Ishikawa (cell line): Measurements from ENCODE around the gene NIPA2.

Experiments
- CEBPB ChIP-seq: IDR thresholded peaks from 2 replicates; pipeline ENCODE4 v1.6.1; 2012
- CREB1 ChIP-seq: IDR thresholded peaks from 2 replicates; pipeline ENCODE4 v1.6.1; 2012; ENCODE audit warnings: low read depth
- EGR1 ChIP-seq: IDR thresholded peaks from 2 replicates; pipeline ENCODE4 v1.6.1; 2012
- EP300 ChIP-seq: IDR thresholded peaks from 2 replicates; pipeline ENCODE4 v1.6.1; 2012; ENCODE audit warnings: borderline replicate concordance
- FOXM1 ChIP-seq: IDR thresholded peaks from 2 replicates; pipeline ENCODE4 v1.6.1; 2012; ENCODE audit warnings: low read depth, borderline replicate concordance
- NFIC ChIP-seq: IDR thresholded peaks from 2 replicates; pipeline ENCODE4 v1.6.1; 2012
- RAD21 ChIP-seq: IDR thresholded peaks from 2 replicates; pipeline ENCODE4 v1.6.1; 2012; ENCODE audit warnings: low read depth
- TAF1 ChIP-seq: IDR thresholded peaks from 2 replicates; pipeline ENCODE4 v1.6.1; 2012; ENCODE audit warnings: low read depth, mild to moderate bottlenecking
- TCF12 ChIP-seq: IDR thresholded peaks from 2 replicates; pipeline ENCODE4 v1.6.1; 2012; ENCODE audit warnings: low read depth
- TEAD4 ChIP-seq: IDR thresholded peaks from 2 replicates; pipeline ENCODE4 v1.6.1; 2012
- YY1 ChIP-seq: IDR thresholded peaks from 2 replicates; pipeline ENCODE4 v1.6.1; 2012; ENCODE audit warnings: low read depth
- ZBTB7A ChIP-seq: IDR thresholded peaks from 2 replicates; pipeline ENCODE4 v1.6.1; 2012; ENCODE audit warnings: low read depth
- TF ChIP-seq, protein P1 (sequence below): IDR thresholded peaks from 2 replicates; pipeline ENCODE4 v1.6.1; 2012
- TF ChIP-seq, protein P2 (sequence below): IDR thresholded peaks from 2 replicates; pipeline ENCODE4 v1.6.1; 2012
- TF ChIP-seq, protein P3 (sequence below): IDR thresholded peaks from 2 replicates; pipeline ENCODE4 v1.6.1; 2012; ENCODE audit warnings: low read depth, mild to moderate bottlenecking

The NIPA2 gene

DNA sequence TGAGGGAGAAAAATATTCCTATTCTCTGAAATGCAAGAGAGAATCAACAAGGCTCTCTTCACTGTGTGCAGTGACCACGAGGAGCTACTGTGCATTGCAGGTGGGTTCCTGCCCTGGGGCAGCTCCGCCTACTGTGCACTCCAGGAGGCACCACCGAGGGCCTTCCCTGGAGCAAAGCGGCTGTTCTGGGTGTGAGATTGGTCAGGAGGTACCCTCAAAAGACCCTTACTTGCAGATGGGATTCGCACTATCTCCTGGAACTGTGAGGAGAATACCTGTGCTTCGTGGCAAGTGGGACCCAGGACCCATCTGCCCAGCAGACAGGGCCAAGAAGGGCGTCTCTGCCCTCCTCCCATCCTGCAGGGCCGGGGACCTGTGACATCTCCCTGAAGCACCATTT is 72.8 kb downstream of the NIPA2 start:
- no peak for TF ChIP-seq CEBPB
- TF ChIP-seq CREB1 = no peak
- TF ChIP-seq, protein P1, sequence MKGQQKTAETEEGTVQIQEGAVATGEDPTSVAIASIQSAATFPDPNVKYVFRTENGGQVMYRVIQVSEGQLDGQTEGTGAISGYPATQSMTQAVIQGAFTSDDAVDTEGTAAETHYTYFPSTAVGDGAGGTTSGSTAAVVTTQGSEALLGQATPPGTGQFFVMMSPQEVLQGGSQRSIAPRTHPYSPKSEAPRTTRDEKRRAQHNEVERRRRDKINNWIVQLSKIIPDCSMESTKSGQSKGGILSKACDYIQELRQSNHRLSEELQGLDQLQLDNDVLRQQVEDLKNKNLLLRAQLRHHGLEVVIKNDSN = no peak
- TF ChIP-seq NFIC = no peak

DNA sequence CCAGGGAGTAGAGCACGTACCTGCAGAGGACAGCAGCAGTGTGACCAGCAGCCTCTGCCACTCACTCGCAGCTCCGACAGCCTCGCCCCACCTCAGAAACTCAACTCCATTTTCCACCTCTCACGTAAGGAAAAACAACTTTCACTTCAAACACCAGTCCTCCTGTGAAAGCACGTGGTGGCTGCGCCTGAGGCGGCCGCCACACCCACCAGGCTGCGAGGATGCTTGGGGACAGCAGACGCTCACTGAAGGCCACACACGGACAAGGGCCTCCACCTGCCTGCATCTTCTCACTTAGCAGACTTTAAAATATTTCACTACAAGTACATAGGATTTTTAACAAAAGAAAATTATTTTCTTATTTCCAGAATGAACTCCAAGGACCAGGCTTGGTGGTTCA is 73.8 kb downstream of the NIPA2 start:
- TF ChIP-seq CREB1 (no peak), CEBPB (no peak), TAF1 (no peak), NFIC (no peak), EGR1 (no peak), YY1 (no peak), RAD21 (no peak)
- TF ChIP-seq, protein P2, sequence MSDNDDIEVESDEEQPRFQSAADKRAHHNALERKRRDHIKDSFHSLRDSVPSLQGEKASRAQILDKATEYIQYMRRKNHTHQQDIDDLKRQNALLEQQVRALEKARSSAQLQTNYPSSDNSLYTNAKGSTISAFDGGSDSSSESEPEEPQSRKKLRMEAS = no peak
- TF ChIP-seq, protein P3, sequence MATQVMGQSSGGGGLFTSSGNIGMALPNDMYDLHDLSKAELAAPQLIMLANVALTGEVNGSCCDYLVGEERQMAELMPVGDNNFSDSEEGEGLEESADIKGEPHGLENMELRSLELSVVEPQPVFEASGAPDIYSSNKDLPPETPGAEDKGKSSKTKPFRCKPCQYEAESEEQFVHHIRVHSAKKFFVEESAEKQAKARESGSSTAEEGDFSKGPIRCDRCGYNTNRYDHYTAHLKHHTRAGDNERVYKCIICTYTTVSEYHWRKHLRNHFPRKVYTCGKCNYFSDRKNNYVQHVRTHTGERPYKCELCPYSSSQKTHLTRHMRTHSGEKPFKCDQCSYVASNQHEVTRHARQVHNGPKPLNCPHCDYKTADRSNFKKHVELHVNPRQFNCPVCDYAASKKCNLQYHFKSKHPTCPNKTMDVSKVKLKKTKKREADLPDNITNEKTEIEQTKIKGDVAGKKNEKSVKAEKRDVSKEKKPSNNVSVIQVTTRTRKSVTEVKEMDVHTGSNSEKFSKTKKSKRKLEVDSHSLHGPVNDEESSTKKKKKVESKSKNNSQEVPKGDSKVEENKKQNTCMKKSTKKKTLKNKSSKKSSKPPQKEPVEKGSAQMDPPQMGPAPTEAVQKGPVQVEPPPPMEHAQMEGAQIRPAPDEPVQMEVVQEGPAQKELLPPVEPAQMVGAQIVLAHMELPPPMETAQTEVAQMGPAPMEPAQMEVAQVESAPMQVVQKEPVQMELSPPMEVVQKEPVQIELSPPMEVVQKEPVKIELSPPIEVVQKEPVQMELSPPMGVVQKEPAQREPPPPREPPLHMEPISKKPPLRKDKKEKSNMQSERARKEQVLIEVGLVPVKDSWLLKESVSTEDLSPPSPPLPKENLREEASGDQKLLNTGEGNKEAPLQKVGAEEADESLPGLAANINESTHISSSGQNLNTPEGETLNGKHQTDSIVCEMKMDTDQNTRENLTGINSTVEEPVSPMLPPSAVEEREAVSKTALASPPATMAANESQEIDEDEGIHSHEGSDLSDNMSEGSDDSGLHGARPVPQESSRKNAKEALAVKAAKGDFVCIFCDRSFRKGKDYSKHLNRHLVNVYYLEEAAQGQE = no peak
- TF ChIP-seq, protein P1 = no peak

DNA sequence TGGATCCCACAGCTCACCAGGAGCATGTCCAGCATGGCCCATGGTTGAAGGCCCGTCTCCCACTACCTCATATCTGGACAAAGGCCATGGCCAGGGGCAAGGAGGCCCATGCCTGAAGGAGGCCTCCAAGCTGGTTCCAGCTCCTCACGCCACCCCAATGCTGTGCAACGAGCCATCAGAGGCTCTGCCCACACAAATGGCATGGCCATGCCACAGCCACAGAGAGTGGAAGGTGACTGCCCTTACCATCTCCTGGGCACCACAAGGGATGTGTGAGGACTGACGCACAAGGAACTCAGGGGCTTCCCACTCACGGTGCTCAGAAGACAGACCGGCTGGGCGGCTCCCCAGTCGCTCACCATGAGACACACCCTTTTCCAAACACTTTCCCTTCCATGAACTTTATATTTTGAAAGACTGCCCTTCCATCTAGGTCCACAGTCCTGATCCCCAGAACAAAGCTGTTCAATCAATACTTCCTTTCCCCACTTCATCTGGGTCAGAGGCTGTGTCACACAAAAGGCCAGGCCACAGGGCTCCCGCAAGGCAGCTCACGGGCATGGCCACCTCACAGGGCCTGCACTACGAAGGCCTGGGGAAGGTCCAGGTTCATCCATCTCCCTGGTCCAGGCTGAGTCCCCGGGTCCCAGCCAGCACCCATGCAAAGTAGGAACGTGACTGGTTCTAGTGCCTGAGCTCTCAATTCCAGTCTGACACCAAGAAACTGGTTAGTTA is 75.3 kb downstream of the NIPA2 start:
- TF ChIP-seq NFIC = no peak
- no peak for TF ChIP-seq ZBTB7A
- TF ChIP-seq RAD21 = no peak
- TF ChIP-seq, protein P2 = no peak
- TF ChIP-seq CREB1 = no peak
- TF ChIP-seq, protein P3 = no peak
- TF ChIP-seq EGR1 = no peak
- no peak for TF ChIP-seq EP300
- TF ChIP-seq TCF12 = no peak
- TF ChIP-seq CEBPB = no peak
- TF ChIP-seq TAF1 = no peak
- TF ChIP-seq, protein P1 = no peak
- no peak for TF ChIP-seq FOXM1
- no peak for TF ChIP-seq TEAD4
- no peak for TF ChIP-seq YY1

DNA sequence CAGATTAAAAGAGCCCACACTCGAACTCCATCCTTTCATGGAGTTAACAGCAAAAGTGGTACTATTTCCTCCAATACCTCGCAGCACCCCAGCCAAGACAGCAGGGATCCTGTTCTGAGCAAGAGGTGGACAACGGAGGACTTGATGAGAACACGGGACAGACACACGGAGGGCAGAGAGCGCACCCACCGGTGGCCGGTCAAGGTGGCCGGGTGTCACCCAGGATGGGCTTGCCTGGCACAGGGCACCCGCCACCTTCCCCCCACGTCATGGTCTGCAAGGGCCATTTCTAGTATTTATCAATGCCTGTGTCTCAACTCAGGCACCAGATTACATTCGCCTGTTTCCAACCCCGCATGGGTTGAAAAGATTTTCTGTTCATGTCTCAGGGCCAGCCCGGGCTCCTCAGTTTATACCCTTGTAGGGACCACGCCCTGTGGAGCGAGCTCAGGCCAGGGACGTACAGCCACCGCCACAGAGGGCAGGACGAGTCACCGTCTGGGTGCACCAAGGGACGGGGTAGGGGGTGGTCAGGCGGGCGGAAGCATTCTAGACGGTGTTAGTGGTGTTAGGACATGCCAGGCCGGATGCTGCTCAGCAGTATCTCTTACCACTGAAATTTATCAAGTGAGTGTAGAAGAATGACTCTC is 77.5 kb downstream of the NIPA2 start:
- TF ChIP-seq, protein P3 = no peak
- TF ChIP-seq EP300 (no peak), TAF1 (no peak), TEAD4 (no peak), RAD21 (no peak), EGR1 (no peak)
- TF ChIP-seq, protein P2 = no peak
- TF ChIP-seq, protein P1 = no peak
